NCI-H1417 (cell line): ENCODE results near the gene PHF3.

ENCODE experiments used
- DNase-seq, 3 experiments: peaks; one replicate each; lab custom pipeline; 2025; lab: John Stamatoyannopoulos, UW

The PHF3 gene

GRCh38 chr6:63635588-63636517 lies at the start of gene PHF3:
PHF3 (plus strand) TSS chr6:63635802; CDS start chr6:63646552, 10,750 bp downstream.
- DNase-seq = peak; percentile 92 to 97 (median 96)

GRCh38 chr6:63589952-63590411 lies 45.6 kb upstream of the PHF3 start:
- no peak for DNase-seq

- DNase-seq = no peak
Observed at GRCh38 chr6:63592886-63593285, 42.7 kb upstream of the PHF3 start.

- no peak for DNase-seq
Observed at GRCh38 chr6:63597141-63598048, 38.2 kb upstream of the PHF3 start.

GRCh38 chr6:63598049-63599036 lies 37.3 kb upstream of the PHF3 start:
- DNase-seq = peak; percentile 78 to 92 (median 79)

- no peak for DNase-seq
Observed at GRCh38 chr6:63599243-63599642, 36.4 kb upstream of the PHF3 start.

GRCh38 chr6:63600136-63600535 lies 35.5 kb upstream of the PHF3 start:
- no peak for DNase-seq

- DNase-seq = no peak
Observed at GRCh38 chr6:63609231-63609630, 26.4 kb upstream of the PHF3 start.

GRCh38 chr6:63610944-63611343 lies 24.7 kb upstream of the PHF3 start:
- DNase-seq = no peak

GRCh38 chr6:63611560-63611959 lies 24.0 kb upstream of the PHF3 start:
- no peak for DNase-seq

GRCh38 chr6:63615590-63615989 lies 20.0 kb upstream of the PHF3 start:
- no peak for DNase-seq

- no peak for DNase-seq
Observed at GRCh38 chr6:63624091-63624490, 11.5 kb upstream of the PHF3 start.

- DNase-seq = no peak
Observed at GRCh38 chr6:63630466-63630865, 5.1 kb upstream of the PHF3 start.

GRCh38 chr6:63634630-63635029 lies 972 bp upstream of the PHF3 start:
- DNase-seq = peak in 2 of 3 experiments; percentile 44 to 72

GRCh38 chr6:63635215-63635587 lies 401 bp upstream of the PHF3 start:
- peak in 1 of 3 experiments; percentile 78 for DNase-seq

GRCh38 chr6:63636518-63637021 lies 968 bp downstream of the PHF3 start:
- peak in 2 of 3 experiments; percentile 83 to 87 for DNase-seq

- no peak for DNase-seq
Observed at GRCh38 chr6:63637865-63638445, 2.4 kb downstream of the PHF3 start.

- no peak for DNase-seq
Observed at GRCh38 chr6:63640062-63640461, 4.5 kb downstream of the PHF3 start.

- no peak for DNase-seq
Observed at GRCh38 chr6:63643862-63644261, 8.3 kb downstream of the PHF3 start.

GRCh38 chr6:63644668-63645326 lies 9.2 kb downstream of the PHF3 start:
- no peak for DNase-seq
